ENCODE measurements around the gene CSTB.

Gene CSTB

DNA sequence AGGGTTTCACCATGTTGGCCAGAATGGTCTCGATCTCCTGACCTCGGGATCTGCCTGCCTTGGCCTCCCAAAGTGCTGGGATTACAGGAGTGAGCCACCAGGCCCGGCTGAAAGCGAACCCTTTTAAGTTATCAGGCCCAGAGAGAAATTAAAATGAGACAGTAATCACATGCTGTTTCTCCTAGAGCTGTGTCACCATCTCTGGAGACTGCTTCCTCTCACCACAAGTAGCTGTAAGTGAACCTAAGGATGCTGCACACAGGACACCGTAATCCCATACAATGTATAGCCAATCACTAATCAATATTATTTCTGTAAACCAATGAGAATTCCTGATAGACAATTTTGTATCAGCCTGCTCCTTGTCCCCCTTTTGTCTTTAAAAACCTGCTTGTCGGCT lies 5.7 kb upstream of the CSTB start:
- H3K4me3 ChIP-seq (ENCODE audit: control insufficient read depth, low read depth, low read length) = no peak overlapping the region
- TF ChIP-seq, protein P1, sequence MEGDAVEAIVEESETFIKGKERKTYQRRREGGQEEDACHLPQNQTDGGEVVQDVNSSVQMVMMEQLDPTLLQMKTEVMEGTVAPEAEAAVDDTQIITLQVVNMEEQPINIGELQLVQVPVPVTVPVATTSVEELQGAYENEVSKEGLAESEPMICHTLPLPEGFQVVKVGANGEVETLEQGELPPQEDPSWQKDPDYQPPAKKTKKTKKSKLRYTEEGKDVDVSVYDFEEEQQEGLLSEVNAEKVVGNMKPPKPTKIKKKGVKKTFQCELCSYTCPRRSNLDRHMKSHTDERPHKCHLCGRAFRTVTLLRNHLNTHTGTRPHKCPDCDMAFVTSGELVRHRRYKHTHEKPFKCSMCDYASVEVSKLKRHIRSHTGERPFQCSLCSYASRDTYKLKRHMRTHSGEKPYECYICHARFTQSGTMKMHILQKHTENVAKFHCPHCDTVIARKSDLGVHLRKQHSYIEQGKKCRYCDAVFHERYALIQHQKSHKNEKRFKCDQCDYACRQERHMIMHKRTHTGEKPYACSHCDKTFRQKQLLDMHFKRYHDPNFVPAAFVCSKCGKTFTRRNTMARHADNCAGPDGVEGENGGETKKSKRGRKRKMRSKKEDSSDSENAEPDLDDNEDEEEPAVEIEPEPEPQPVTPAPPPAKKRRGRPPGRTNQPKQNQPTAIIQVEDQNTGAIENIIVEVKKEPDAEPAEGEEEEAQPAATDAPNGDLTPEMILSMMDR (IDR thresholded peaks at IDR 0.05; ENCODE audit: control insufficient read depth, insufficient read depth, low read depth, low read length, missing control alignments) = no peak
- DNase-seq (ENCODE audit: low read depth) = no peak

DNA sequence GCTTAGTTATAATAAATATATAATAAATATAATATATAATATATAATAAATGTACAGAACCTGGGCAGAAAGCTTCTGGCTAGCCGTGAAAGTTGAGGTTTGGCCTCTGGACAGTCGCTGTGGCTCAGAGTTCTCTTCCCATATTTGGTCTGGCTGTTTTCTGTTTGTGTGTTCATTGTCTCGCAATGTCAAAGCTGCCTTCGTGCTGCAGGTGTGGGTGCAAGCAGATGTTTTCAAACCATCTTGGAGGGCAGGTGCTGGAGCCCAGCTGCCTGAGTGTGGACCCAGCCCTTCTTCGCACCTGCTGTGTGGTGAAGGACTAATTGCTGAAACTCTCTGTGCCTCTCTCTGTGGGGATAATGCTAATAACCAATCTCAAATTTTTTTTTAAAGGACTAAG lies 3.6 kb upstream of the CSTB start:
- H3K4me3 ChIP-seq (ENCODE audit: control insufficient read depth, low read depth, low read length) = no peak overlapping the region
- TF ChIP-seq, protein P1 (IDR thresholded peaks at IDR 0.05; ENCODE audit: control insufficient read depth, insufficient read depth, low read depth, low read length, missing control alignments) = no peak
- no peak for DNase-seq (ENCODE audit: low read depth)

DNA sequence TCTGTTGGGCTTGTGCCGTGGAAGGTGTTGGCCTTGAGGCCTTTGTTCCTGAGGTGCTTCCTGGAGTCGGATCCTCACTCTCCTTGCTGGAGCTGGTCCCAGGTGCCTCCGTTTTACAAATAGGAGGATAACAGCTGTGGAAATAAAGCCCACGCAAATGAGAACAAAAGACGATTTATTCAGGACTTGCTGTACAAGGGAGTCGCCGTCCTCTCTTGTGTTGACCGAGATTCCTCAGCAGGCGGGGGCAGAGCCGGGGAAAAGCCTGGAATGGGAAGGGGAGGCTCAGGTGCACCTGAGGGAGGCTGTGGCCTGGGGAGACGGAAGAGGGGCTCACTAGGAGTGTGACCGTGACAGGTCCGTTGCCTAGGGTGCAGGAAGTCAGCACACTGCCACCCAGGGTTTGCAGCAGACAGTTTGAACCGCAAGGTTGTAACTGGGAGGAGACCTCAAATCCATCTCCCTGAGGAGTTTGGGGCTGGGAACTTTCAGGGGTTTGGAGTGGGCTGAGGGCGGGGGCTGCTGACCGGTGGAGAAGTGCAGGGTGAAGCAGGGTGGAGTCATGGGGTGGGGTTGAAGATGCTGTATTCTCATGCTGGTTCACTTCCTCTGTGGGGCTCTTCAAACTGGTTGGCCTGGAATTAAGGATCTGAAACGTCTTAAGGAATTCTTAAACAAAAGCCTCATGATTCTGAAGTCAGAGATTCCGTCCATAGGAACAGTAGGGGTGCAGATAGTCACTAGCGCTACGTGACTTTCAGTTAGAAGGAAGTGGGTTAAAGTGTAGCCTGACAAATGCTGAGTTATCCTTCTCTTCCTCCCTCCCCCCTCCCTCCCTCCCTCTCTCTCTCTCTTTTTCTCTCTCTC lies 2.6 kb upstream of the CSTB start:
- DNase-seq (ENCODE audit: low read depth) = no peak
- TF ChIP-seq, protein P1 (IDR thresholded peaks at IDR 0.05; ENCODE audit: control insufficient read depth, insufficient read depth, low read depth, low read length, missing control alignments) = no peak
- no peak overlapping the region for H3K4me3 ChIP-seq (ENCODE audit: control insufficient read depth, low read depth, low read length)

DNA sequence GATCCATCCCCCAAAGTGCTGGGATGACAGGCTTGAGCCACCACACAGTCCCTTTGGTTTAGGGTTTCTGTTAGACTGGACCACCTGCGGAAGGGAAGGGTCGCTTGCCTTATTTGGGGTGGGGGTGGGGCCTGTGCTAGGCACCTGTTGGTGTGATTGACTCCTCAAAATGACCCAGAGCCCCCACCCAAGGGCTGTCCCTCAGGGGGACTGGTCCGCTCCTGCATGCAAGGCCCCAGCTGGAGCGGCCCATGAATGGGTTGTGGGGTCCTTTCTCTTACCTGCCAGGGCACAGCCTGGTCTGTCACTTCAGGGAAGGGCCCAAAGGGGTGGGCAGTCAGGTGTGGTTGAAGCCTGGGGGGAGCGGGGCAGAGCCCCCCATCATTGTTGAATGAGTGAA lies 1.8 kb upstream of the CSTB start:
- DNase-seq (ENCODE audit: low read depth) = no peak
- TF ChIP-seq, protein P1 (IDR thresholded peaks at IDR 0.05; ENCODE audit: control insufficient read depth, insufficient read depth, low read depth, low read length, missing control alignments) = no peak
- no peak overlapping the region for H3K4me3 ChIP-seq (ENCODE audit: control insufficient read depth, low read depth, low read length)

DNA sequence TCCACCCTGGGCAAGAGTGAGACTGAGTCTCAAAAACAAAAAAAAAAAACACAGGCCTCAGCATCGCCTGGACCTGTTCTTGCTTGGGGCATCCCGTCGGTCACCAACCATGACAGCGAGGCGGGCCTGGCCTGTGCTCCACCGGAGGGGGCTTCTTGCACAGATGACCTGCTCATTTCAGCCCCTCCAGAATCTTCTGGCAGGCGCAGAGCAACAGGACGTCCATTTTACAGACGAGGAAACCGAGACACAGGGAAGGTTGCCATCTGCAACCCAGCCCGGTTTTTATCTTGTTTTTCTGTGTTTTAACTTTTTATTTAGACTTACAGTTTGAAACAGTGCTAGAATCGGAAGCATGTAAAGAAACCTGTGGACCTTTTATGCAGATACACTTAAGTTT lies 918 bp downstream of the CSTB start:
- no peak for DNase-seq (ENCODE audit: low read depth)
- peak overlapping the region; percentile 75 for H3K4me3 ChIP-seq (ENCODE audit: control insufficient read depth, low read depth, low read length)
- TF ChIP-seq, protein P1 (IDR thresholded peaks at IDR 0.05; ENCODE audit: control insufficient read depth, insufficient read depth, low read depth, low read length, missing control alignments) = no peak

DNA sequence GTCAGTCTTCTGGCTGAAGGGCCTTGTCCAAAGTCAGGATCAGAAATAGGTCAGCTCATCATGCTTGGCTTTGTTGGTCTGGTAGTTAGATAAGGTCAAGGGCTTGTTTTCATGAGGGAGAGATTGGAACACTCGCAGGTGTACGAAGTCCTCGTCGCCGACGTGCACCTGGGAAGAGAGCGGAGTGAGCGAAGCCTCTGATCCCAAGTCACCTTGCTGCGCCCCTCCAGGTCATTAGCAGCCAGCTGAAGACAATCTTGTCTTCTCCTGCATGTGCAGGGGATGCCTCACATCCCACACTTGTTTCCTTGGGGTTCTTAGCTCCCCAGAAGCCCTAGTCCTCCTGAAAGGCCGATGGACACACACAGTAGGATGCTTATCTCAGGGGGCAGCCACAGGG lies 1.9 kb downstream of the CSTB start:
- no peak overlapping the region for H3K4me3 ChIP-seq (ENCODE audit: control insufficient read depth, low read depth, low read length)
- DNase-seq (ENCODE audit: low read depth) = no peak
- TF ChIP-seq, protein P1 (IDR thresholded peaks at IDR 0.05; ENCODE audit: control insufficient read depth, insufficient read depth, low read depth, low read length, missing control alignments) = no peak

Data from AG09309 (cell line).